ENCODE results near the gene FAM163A.
"Not testable (repeated sequence)": the region's sequence is repeated elsewhere in the genome, so short reads cannot be mapped to it uniquely, and the experiment has no call there.

The FAM163A gene

GRCh38 chr1:179816196-179816960 is 73.3 kb downstream of the FAM163A start:
- no peak for DNase-seq (ENCODE audit: low spot score)

- DNase-seq (ENCODE audit: low spot score) = no peak
Observed at GRCh38 chr1:179817056-179817455, 74.0 kb downstream of the FAM163A start.

- no peak for DNase-seq (ENCODE audit: low spot score)
Observed at GRCh38 chr1:179817789-179818188, 74.7 kb downstream of the FAM163A start.

DNA sequence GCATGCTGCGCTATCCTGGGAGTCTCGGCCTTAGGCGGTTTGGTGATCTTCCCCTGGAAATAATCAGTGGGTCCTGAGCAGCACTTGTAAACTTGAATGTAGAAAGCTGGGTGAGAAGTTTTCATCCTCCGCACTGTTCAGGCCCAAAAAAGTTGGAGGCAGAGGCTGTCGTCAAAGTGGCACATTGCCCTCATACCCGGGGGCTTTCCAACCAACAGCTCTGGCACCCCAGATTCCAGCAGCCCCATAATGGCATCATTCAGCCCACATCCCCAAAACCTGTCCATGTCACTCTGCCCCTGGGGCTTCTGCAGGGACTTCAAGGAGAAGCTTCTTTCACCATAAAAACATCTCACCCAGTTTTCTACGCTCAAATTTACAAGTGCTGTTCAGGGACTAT is 75.2 kb downstream of the FAM163A start:
- no peak for DNase-seq (ENCODE audit: low spot score)

GRCh38 chr1:179818743-179819173 is 75.7 kb downstream of the FAM163A start:
- DNase-seq (ENCODE audit: low spot score) = no peak

DNA sequence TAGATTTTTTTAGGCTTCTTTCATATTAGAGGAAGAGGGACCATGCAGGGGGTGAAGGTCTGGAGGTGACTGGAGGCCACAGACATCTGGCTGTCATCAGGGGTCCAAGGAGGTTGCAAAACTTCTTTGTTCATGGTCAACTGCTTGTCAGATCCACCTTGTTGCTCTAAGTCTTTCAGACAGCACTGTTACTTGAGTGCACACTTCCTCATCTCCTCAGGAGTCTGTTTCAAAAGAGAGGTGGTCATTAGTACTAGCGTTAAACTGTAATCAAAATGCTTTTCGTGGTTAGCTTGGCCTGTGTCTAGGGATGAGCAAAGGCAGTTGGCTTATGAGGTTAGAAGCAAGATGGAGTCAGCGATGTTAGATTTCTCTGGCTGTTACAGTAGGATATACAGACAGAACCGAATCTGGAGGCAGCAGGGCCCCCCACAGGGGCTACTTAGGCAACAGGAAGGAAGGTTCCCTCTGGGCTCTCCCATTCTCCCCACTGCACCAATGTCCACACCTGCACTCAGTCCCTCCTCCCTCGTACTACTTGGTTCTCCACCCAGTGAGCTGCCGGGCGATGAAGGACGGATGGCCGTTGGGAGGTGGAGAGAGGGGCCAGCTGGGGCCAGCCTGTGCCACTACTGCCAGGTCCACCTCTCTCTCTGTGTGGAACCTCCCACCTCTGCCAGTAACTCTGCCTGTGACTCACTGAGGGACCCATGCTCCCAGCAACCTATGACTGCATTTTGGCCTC is 77.3 kb downstream of the FAM163A start:
- DNase-seq (ENCODE audit: low spot score) = no peak

GRCh38 chr1:179821524-179821923 is 78.4 kb downstream of the FAM163A start:
- no peak for DNase-seq (ENCODE audit: low spot score)

DNA sequence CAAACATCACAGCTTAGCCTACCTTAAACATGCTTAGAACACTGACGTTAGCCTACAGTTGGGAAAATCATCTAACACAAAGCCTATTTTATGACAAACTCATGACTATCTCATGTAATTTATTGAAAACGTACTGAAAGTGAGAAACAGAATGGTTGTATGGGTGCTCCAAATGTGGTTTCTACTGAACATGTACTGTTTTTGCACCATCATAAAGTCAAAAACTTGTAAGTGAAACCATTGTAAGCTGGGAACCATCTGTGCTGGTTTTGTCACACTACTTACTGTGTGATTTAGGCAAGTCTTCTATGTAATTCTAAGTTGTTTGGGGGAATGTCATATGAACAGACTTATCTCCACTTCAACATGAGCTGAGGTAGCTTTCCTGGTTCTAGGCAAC is 79.0 kb downstream of the FAM163A start:
- DNase-seq (ENCODE audit: low spot score) = no peak

DNA sequence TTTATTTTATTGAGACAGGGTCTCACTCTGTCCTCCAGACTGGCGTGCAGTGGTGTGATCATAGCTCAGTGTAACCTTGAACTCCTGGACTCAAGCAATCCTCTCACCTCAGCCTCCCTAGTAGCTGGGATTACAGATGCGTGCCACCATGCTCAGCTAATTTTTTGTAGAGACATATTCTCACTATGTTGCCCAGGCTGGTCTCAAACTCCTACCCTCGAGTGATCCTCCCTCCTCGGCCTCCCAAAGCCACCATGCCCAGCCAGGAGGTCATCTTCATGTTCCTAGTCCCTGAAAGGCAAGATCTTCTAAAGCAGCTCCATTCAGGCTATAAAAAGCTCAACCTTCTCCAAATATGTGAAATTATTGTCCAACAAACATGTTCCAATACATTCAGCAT is 80.6 kb downstream of the FAM163A start:
- DNase-seq (ENCODE audit: low spot score) = no peak

GRCh38 chr1:179824265-179824664 is 81.2 kb downstream of the FAM163A start:
- DNase-seq (ENCODE audit: low spot score) = no peak

- no peak for DNase-seq (ENCODE audit: low spot score)
Observed at GRCh38 chr1:179825206-179825605, 82.1 kb downstream of the FAM163A start.

DNA sequence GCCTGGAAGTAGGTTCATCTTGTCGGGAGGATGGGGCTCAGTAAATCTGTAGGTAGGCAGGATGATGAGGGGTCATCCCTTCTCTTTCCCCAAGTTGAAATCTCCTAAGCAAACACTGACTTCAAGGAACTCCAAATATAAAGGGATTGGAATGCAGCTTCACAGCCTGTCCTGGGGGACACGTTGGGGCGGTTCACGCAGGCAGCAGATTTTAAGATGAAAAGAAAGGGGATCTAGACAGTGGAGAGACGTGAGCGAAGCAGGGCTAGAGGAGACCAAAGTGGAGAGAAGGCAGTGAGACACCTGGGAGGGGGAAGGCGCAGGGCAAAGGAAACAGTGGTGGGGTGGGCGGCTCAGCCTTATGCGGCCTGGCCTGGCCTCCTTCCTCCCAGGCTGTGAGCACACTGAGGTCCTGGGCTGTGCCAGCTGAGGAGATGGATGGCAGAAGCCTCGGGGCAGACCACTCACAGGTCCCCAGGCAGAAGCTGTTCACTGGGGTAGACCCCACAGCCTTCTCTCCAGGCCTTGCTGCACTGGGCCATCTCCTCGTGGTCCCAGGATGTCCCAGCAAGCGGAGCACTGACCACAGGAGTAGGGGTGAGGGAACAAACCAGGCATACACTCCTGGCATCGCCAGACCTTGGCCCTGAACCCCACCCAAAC is 82.8 kb downstream of the FAM163A start:
- DNase-seq (ENCODE audit: low spot score) = no peak

- no peak for DNase-seq (ENCODE audit: low spot score)
Observed at GRCh38 chr1:179826626-179827280, 83.7 kb downstream of the FAM163A start.

GRCh38 chr1:179828554-179829110 is 85.5 kb downstream of the FAM163A start:
- no peak for DNase-seq (ENCODE audit: low spot score)

- DNase-seq (ENCODE audit: low spot score) = no peak
Observed at GRCh38 chr1:179831225-179831624, 88.1 kb downstream of the FAM163A start.

DNA sequence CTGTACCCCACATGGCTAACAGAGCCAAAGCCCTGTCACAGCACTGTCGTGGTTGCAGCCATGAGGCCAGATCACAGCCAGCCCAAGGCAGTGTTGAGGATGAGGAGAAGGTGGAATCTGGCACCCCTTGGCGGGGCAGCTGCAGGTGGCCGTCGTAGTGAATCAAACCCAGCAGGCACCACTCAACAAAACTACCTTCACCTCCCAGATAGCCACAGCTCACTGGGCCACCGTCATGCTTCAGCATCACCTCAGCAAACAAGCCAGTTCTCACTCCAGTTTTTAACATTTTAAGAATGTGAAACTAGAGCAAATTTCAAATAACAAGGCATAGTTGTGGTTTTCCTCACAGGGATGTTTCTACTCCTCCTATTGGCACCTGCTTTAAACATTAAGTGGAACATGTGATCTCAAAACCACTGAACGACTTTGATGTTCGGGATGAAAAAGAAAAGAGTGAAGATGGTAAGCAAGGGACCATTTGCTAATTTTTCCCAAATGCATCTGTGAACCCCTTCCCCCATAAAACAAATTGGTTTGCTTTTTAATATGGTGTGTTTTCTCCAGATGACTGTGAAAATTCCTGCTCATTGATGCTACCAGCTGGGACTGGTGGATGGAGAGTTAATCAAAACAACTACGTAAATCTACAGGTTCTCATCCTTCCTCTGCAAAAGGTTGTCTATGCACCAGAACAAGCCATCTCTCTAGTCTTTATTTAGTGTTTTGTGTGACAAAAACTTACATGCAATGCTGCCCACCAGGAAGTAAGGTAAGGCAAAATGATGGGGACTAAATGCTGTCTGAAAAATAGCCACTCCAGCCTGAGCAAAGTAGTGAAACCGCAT is 89.0 kb downstream of the FAM163A start:
- peak; percentile 10 for DNase-seq (ENCODE audit: low spot score)

DNA sequence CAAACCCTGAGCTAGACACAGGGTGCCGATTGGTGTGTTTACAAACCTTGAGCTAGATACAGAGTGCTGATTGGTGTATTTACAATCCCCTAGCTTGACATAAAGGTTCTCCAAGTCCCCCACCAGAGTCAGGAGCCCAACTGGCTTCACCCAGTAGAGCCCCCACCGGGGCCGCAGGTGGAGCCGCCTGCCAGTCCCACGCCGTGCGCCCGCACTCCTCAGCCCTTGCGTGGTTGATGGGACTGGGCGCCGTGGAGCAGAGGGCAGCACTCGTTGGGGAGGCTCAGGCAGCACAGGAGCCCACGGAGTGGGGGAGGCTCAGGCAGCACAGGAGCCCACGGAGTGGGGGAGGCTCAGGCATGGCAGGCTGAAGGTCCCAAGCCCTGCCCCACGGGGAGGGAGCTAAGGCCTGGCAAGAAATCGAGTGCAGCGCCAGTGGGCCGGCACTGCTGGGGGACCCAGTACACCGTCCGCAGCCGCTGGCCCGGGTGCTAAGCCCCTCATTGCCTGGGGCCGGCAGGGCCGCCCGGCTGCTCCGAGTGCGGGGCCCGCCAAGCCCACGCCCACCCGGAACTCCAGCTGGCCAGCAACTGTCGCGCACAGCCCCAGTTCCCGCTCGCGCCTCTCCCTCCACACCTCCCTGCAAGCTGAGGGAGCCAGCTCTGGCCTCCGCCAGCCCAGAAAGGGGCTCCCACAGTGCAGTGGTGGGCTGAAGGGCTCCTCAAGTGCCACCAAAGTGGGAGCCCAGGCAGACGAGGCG is 93.8 kb downstream of the FAM163A start:
- not testable (repeated sequence) for DNase-seq (ENCODE audit: low spot score)

GRCh38 chr1:179840107-179840506 is 97.0 kb downstream of the FAM163A start:
- no peak for DNase-seq (ENCODE audit: low spot score)

DNA sequence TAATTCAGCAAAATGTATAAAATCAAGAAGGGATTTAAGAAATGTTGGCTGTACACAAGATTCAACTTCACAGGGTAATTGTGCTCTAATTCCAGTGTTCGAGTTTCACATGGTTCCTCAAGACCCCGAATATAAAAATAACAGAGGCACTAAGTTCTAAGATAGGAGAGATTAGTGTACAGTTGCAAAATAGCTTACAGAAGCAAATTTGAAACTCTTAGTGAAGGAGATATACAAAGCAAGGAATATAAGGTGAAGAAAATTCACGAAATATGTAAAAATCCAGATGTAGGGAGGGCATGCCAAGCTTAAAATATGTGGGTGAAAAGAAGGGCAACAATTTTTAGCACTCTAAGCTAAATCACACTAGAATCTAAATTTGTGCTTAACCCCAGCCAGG is 105.1 kb downstream of the FAM163A start:
- no peak for DNase-seq (ENCODE audit: low spot score)

DNA sequence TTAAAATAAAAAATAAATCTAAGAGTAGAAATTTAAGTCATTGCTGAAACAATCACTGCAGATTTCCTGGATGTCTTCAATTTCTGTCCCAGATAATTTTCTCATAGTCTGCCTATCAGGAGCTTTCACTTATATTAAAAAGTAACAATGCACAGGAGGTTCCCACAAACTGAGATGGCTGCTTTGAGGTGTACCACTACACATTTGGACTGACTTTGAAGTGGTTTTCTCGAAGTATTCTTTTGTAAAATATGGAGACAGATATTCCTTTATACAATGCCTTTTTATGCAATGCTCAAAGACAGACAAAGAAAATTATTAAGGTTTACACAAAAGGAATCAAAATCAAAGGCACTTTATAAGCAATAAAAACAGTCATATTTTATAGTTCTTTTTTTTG is 110.0 kb downstream of the FAM163A start:
- DNase-seq (ENCODE audit: low spot score) = no peak

Data from CD4-positive, alpha-beta T cell treated with Interleukin-15 for 4 hours (primary cell).